Heart left ventricle (tissue), 13 donors: Measurements from ENCODE around the gene RAPGEF3.

ENCODE experiments used
- POLR2A ChIP-seq, 2 donors: fragments of 450-650 bp; IDR thresholded peaks; one replicate each; pipeline ENCODE4 v1.6.1; 2017; ENCODE audit warnings: antibody characterized with exemption in 2 of 2, mild to moderate bottlenecking in 2 of 2, moderate library complexity in 2 of 2
- TF ChIP-seq, protein P1 (sequence below), 12 donors: fragments of 200-600 bp; sonication (generic) in 4 of 12; IDR thresholded peaks; one replicate each; pipeline versions ENCODE4 v1.5.0 to v1.8.0; 2018 to 2022; ENCODE audit warnings: antibody characterized with exemption in 12 of 12, mild to moderate bottlenecking in 5 of 12
- donor health status: ischemic (EF 13 %, LVEDD 7.1; RV severe dilation, severe dysfunction).
- donor health status: DM: no; HTN: yes; CAD: no.
- donor health status: DM: no; HTN: no; CAD: no.
- donor health status: ischemic (EF 25% LVEDD 6.9; RV normal size, moderate dysfunction).
- donor health status: ischemic (EF 25% LVEDD 5.7; RV mildly dilated, moderate dysfunction).
- donor health status: ischemic (EF 35%, LVEDD 5.7; RV mildly dilated, moderate dysfunction).
- donor health status: nonischemic (EF 11% LVEDD 7.7; RV severe dilation, severe dysfunction).
- donor health status: DM: yes; HTN: yes; CAD: no.
- donor health status: PGD.
- donor health status: ischemic (EF 29% LVEDD 5.4; RV normal size, mild dysfunction).
- donor health status: nonischemic (EF 23%, LVEDD 6.1; RV moderate dilation, normal function).

DNA sequence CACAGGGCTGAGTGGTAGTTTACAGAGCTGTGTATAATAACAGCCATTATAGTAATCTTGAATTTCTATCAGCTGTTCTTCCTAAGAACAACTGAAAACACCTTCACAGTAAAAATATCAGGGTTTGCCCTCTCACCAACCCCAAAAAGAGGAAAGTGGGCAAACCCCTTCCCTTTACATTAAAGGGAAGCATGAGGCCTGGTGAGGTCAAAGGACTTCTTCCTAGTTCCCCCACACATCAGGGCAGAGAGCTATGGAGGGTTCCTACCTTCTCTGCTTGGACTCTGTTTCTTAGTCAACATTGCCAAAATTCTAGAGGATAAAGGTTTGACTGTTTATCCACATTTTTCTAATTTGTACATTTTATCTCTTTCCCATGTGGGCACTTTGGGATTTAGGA is 48.4 kb downstream of the RAPGEF3 start:
- no peak for TF ChIP-seq POLR2A (IDR thresholded peaks at IDR 0.05)
- TF ChIP-seq, protein P1, sequence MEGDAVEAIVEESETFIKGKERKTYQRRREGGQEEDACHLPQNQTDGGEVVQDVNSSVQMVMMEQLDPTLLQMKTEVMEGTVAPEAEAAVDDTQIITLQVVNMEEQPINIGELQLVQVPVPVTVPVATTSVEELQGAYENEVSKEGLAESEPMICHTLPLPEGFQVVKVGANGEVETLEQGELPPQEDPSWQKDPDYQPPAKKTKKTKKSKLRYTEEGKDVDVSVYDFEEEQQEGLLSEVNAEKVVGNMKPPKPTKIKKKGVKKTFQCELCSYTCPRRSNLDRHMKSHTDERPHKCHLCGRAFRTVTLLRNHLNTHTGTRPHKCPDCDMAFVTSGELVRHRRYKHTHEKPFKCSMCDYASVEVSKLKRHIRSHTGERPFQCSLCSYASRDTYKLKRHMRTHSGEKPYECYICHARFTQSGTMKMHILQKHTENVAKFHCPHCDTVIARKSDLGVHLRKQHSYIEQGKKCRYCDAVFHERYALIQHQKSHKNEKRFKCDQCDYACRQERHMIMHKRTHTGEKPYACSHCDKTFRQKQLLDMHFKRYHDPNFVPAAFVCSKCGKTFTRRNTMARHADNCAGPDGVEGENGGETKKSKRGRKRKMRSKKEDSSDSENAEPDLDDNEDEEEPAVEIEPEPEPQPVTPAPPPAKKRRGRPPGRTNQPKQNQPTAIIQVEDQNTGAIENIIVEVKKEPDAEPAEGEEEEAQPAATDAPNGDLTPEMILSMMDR (IDR thresholded peaks at IDR 0.05) = no peak
